Suprapubic skin (tissue), 4 donors: ENCODE measurements around the gene POLR2M. TPM values are rescaled to one million over a fixed set of nuclear protein-coding genes. Genes with fewer than 3 reads are reported as not detected.
A peak's percentile ranks its signal among the peaks of the same experiment; 100 is the strongest.

Source experiments
- DNase-seq, 2 donors: peaks; one replicate each; pipeline ENCODE4 v3.0.0-alpha.2; 2019; ENCODE audit warnings: low spot score in 2 of 2
- H3K27ac ChIP-seq: fragments of 200-600 bp; sonication (generic); one replicate; pipeline ENCODE4 v1.5.1; 2019
- H3K27me3 ChIP-seq: fragments of 200-600 bp; sonication (generic); one replicate; pipeline ENCODE4 v1.5.1; 2019
- H3K36me3 ChIP-seq: fragments of 200-600 bp; sonication (generic); one replicate; pipeline ENCODE4 v1.5.1; 2019
- H3K4me1 ChIP-seq: fragments of 200-600 bp; sonication (generic); one replicate; pipeline ENCODE4 v1.5.1; 2019
- H3K4me3 ChIP-seq: fragments of 200-600 bp; sonication (generic); one replicate; pipeline ENCODE4 v1.5.1; 2019; ENCODE audit warnings: mild to moderate bottlenecking
- H3K9me3 ChIP-seq: fragments of 200-600 bp; sonication (generic); one replicate; pipeline ENCODE4 v1.5.1; 2019
- CTCF ChIP-seq, 2 donors: fragments of 200-600 bp in 1 of 2; fragments of 450-650 bp in 1 of 2; sonication (generic) in 1 of 2; IDR thresholded peaks; one replicate each; pipeline ENCODE4 v1.5.1; 2016 to 2019; ENCODE audit warnings: antibody characterized with exemption in 2 of 2, mild to moderate bottlenecking in 1 of 2, moderate library complexity in 1 of 2
- EP300 ChIP-seq: sonication (generic); formaldehyde crosslinking; IDR thresholded peaks from one replicate; pipeline ENCODE4 v1.6.1; 2017; ENCODE audit warnings: antibody characterized with exemption
- POLR2A ChIP-seq, 2 donors: fragments of 450-650 bp; IDR thresholded peaks; one replicate each; pipeline ENCODE4 v1.6.1; 2017; ENCODE audit warnings: antibody characterized with exemption in 2 of 2, mild to moderate bottlenecking in 2 of 2, moderate library complexity in 2 of 2
- POLR2AphosphoS5 ChIP-seq, 3 donors: sonication (generic); formaldehyde crosslinking; IDR thresholded peaks; one replicate each; pipeline ENCODE4 v1.6.1; 2017; ENCODE audit warnings: antibody characterized with exemption in 3 of 3
- WGBS: methylation state at CpG from one replicate; pipeline ENCODE4 v1.1.5; 2018; 5-methylcytosine and 5-hydroxymethylcytosine counted together
- total RNA-seq, 4 donors: library from RNA; depleted of rRNA; stranded (reverse); fragments of >200 nt; gene quantifications; one replicate each; pipeline ENCODE4 v1.1.0, GENCODE V29; 2016

The POLR2M gene
- total RNA-seq, 4 donors from 2014 or later, result 61.9 to 329 (median 135) TPM

GRCh38 chr15:57730876-57731275, 24.4 kb downstream of the POLR2M start:
- no peak for DNase-seq
- WGBS, result 88% methylated on average over 4 of the region's 5 CpGs
- Histone ChIP-seq H3K27ac (no peak overlapping the region), H3K36me3 (no peaks in the 10 kb centered on the region), H3K4me1 (peaks cover 10% of the 10 kb centered on the region), H3K9me3 (no peaks in the 10 kb centered on the region), H3K27me3 (no peaks in the 10 kb centered on the region), H3K4me3 (no peak overlapping the region)
- no peak for TF ChIP-seq POLR2AphosphoS5 (IDR thresholded peaks at IDR 0.05)

GRCh38 chr15:57731530-57732103, 25.1 kb downstream of the POLR2M start:
- 43% methylated on average over 6 of the region's 6 CpGs for WGBS
- TF ChIP-seq POLR2AphosphoS5 (IDR thresholded peaks at IDR 0.05) (no peak), EP300 (no peak), POLR2A (IDR thresholded peaks at IDR 0.05) (no peak), CTCF (IDR thresholded peaks at IDR 0.05) (no peak)

GRCh38 chr15:57732526-57733331, 26.2 kb downstream of the POLR2M start:
- TF ChIP-seq POLR2AphosphoS5 (IDR thresholded peaks at IDR 0.05), result no peak
- TF ChIP-seq EP300, result no peak
- TF ChIP-seq CTCF (IDR thresholded peaks at IDR 0.05), result peak; percentile 45 to 76
- TF ChIP-seq POLR2A (IDR thresholded peaks at IDR 0.05), result no peak
- DNase-seq, result no peak
- H3K36me3 ChIP-seq, result no peaks in the 10 kb centered on the region
- no peak overlapping the region for H3K27ac ChIP-seq
- no peaks in the 10 kb centered on the region for H3K9me3 ChIP-seq
- H3K27me3 ChIP-seq, result no peaks in the 10 kb centered on the region
- no peak overlapping the region for H3K4me3 ChIP-seq
- 58% methylated on average over 12 of the region's 12 CpGs for WGBS
- peaks cover 5% of the 10 kb centered on the region for H3K4me1 ChIP-seq

More at GRCh38 chr15:57731530-57732103, 25.1 kb downstream of the POLR2M start:
- H3K9me3 ChIP-seq, result no peaks in the 10 kb centered on the region
- no peak overlapping the region for H3K27ac ChIP-seq
- no peak for DNase-seq
- no peaks in the 10 kb centered on the region for H3K27me3 ChIP-seq
- H3K4me1 ChIP-seq, result peaks cover 10% of the 10 kb centered on the region
- no peak overlapping the region for H3K4me3 ChIP-seq
- no peaks in the 10 kb centered on the region for H3K36me3 ChIP-seq

- Histone ChIP-seq H3K36me3 (no peaks in the 10 kb centered on the region), H3K27me3 (no peaks in the 10 kb centered on the region), H3K9me3 (no peaks in the 10 kb centered on the region), H3K27ac (no peak overlapping the region), H3K4me3 (no peak overlapping the region), H3K4me1 (no peaks in the 10 kb centered on the region)
- no peak for TF ChIP-seq CTCF (IDR thresholded peaks at IDR 0.05)
- TF ChIP-seq POLR2A (IDR thresholded peaks at IDR 0.05), result no peak
- no peak for TF ChIP-seq POLR2AphosphoS5 (IDR thresholded peaks at IDR 0.05)
- no peak for TF ChIP-seq EP300
- DNase-seq, result no peak
- WGBS, result 66% methylated on average over 2 of the region's 2 CpGs
Observed at GRCh38 chr15:57734860-57735259, 28.3 kb downstream of the POLR2M start.

GRCh38 chr15:57735431-57735830, 28.9 kb downstream of the POLR2M start:
- 80% methylated on average over 8 of the region's 8 CpGs for WGBS
- no peaks in the 10 kb centered on the region for H3K27me3 ChIP-seq
- H3K4me1 ChIP-seq, result no peaks in the 10 kb centered on the region
- H3K36me3 ChIP-seq, result no peaks in the 10 kb centered on the region
- no peak overlapping the region for H3K4me3 ChIP-seq
- DNase-seq, result no peak
- H3K9me3 ChIP-seq, result no peaks in the 10 kb centered on the region
- no peak overlapping the region for H3K27ac ChIP-seq
- TF ChIP-seq POLR2A (IDR thresholded peaks at IDR 0.05) (no peak), EP300 (no peak), POLR2AphosphoS5 (IDR thresholded peaks at IDR 0.05) (no peak), CTCF (IDR thresholded peaks at IDR 0.05) (no peak)
